GM10248 (cell line): ENCODE results near the gene OR6X1.

ENCODE experiments used
- CTCF ChIA-PET: fragments of 300-600 bp; sonication (Branson Sonifier 250); formaldehyde crosslinking; extraction: SDS; loops from one replicate; lab custom pipeline; 2021; ENCODE audit warnings: antibody characterized with exemption; lab: Yijun Ruan, JAX
- POLR2A ChIA-PET: fragments of 350-650 bp; sonication (Branson Sonifier 250); formaldehyde crosslinking; extraction: SDS; loops from one replicate; lab custom pipeline; 2020; ENCODE audit warnings: antibody characterized with exemption; lab: Yijun Ruan, JAX
- DNase-seq: peaks from one replicate; pipeline ENCODE4 v3.0.0; 2012; ENCODE audit errors: extremely low spot score
- CTCF ChIP-seq: IDR thresholded peaks from 2 replicates; pipeline ENCODE4 v1.5.1; 2012; ENCODE audit warnings: mild to moderate bottlenecking, low read depth; ENCODE audit errors: extremely low read depth, missing control alignments, control extremely low read depth

OR6X1 gene

GRCh38 chr11:123775289-123775688 lies 21.0 kb upstream of the OR6X1 start:
- no peak for TF ChIP-seq CTCF
- ChIA-PET CTCF (interaction anchor here (1.0 to 1.8 kb wide), 2 partner anchors 9 to 43 kb away, joined by 3 to 8 read pairs; no protein-coding TSS in a partner anchor), POLR2A (no interaction called here)
- DNase-seq, result no peak

GRCh38 chr11:123773959-123774358 lies 19.6 kb upstream of the OR6X1 start:
- no peak for TF ChIP-seq CTCF
- ChIA-PET CTCF (no interaction called here), POLR2A (no interaction called here)
- no peak for DNase-seq

- DNase-seq, result no peak
- no peak for TF ChIP-seq CTCF
- POLR2A ChIA-PET, result no interaction called here
- CTCF ChIA-PET, result no interaction called here
Observed at GRCh38 chr11:123773026-123773425, 18.7 kb upstream of the OR6X1 start.

DNA sequence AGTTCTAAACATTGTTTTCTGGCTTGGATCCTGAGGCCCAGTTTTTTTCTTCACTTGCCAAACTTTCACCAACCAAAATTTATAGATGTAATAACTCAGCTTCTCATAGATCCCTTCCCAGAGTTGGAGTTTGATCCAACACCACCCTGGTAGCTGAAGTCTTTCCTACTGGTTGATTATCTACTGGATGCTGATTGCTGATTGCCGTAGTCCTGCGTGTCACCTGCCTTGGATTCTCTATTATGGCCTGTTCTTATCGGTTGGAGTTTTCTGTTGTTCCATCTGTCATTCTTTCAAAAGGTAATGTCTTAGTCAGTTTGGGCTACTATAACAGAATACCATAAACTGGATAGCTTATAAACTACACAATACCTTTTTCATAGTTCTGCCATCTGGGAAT lies 17.3 kb upstream of the OR6X1 start:
- ChIA-PET CTCF (interaction anchor here (1.1 kb wide), 1 partner anchor 38 kb away, joined by 3 read pairs; no protein-coding TSS in a partner anchor), POLR2A (no interaction called here)
- TF ChIP-seq CTCF, result no peak
- DNase-seq, result no peak

DNA sequence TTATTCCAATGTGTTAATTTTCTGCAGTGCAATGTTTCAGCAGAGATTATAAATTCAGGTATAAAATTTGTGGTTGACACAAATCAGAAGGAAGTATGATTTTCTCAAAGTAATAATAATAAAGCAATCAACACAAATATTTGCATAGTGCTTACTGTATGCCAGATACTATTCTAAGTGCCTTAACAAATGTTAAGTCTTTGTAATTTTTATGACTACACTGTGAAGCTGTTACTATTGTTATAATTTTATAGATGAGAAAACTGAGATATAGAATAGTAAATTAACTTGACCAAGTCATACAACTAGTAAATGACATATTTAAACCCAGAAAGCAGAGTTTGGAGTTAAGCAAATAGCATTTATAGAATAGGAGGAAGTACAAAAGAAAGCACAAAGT lies 16.4 kb upstream of the OR6X1 start:
- POLR2A ChIA-PET, result no interaction called here
- no peak for TF ChIP-seq CTCF
- CTCF ChIA-PET, result no interaction called here
- DNase-seq, result no peak

DNA sequence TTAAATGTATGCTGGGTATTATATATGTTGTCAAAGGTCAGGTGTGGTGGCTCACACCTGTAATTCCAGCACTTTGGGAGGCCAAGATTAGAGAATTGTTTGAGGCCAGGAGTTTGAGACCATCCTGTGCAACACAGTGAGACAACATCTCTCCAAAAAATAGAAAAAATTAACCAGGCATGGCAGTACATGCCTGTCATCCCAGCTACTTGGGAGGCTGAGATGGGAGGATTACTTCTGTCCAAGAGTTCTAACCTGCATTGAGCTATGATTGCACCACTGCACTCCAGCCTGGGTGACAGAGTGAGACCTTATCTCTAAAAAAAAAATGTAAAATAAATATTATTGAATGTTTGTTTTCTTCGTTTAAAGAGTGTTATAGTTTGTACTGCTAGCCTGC lies 11.3 kb upstream of the OR6X1 start:
- CTCF ChIA-PET, result interaction anchor here (1.0 to 2.4 kb wide), 3 partner anchors 9 to 54 kb away, joined by 3 to 8 read pairs (median 3); no protein-coding TSS in a partner anchor
- POLR2A ChIA-PET, result no interaction called here
- DNase-seq, result no peak
- no peak for TF ChIP-seq CTCF
